OCI-LY7 (cell line): ENCODE measurements around the gene HS3ST5.

Source experiments
- EZH2phosphoT487 ChIP-seq: fragments of 200-600 bp; sonication (generic); IDR thresholded peaks from 2 replicates; pipeline ENCODE4 v1.6.1; 2018; ENCODE audit warnings: low read depth, borderline replicate concordance, mild to moderate bottlenecking, mixed run types, antibody characterized with exemption, low read length, moderate library complexity, mixed read lengths
- TF ChIP-seq, protein P1 (sequence below): fragments of 200-600 bp; sonication (generic); conservative IDR thresholded peaks from 2 replicates; pipeline ENCODE4 v1.5.1; 2014; ENCODE audit warnings: mild to moderate bottlenecking, antibody characterized with exemption, low read length, moderate library complexity, mixed read lengths

DNA sequence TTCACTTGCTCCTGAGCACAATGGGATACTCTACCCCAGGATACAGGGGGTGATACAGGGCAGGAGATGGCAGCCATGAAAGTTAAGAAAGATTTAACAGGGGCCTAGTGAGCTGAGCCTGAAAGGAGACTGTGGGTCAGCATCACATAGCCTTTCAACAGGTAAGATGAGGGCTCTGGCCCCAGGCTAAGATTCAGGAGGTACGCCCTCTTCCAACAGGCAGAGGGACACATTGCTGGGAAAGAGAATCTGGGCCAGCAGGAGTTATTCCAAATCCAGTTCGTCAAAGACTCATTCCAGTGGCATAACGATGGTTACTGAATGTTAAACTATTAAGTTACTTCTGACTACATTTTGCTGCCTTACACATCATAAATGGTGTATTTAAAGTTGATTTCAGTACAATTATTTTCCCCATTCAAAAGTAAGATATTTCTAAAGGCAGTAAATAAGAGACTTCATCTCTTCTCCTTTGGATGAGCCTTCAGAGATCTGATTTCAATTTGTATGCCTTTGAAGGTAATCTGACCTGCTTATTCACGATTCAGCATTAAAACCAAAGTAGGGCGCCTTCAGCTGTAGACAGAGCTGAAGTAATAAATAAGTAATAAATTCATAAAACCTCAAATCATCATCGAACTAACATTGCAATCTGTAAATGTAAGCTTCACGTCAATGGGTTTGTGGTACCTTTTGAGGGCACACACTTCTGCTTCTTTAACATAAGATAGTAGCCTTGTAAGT lies 62.4 kb downstream of the HS3ST5 start:
- TF ChIP-seq, protein P1, sequence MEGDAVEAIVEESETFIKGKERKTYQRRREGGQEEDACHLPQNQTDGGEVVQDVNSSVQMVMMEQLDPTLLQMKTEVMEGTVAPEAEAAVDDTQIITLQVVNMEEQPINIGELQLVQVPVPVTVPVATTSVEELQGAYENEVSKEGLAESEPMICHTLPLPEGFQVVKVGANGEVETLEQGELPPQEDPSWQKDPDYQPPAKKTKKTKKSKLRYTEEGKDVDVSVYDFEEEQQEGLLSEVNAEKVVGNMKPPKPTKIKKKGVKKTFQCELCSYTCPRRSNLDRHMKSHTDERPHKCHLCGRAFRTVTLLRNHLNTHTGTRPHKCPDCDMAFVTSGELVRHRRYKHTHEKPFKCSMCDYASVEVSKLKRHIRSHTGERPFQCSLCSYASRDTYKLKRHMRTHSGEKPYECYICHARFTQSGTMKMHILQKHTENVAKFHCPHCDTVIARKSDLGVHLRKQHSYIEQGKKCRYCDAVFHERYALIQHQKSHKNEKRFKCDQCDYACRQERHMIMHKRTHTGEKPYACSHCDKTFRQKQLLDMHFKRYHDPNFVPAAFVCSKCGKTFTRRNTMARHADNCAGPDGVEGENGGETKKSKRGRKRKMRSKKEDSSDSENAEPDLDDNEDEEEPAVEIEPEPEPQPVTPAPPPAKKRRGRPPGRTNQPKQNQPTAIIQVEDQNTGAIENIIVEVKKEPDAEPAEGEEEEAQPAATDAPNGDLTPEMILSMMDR, result no peak
- TF ChIP-seq EZH2phosphoT487, result no peak
